Neural cell (in vitro differentiated cells): Measurements from ENCODE around the gene SEC14L6.

Source experiments
- CTCF ChIP-seq: fragments of 450-650 bp; IDR thresholded peaks from 2 replicates; pipeline ENCODE4 v1.5.1; 2014; ENCODE audit warnings: antibody characterized with exemption, mild to moderate bottlenecking, moderate library complexity; ENCODE audit not compliant: poor library complexity, severe bottlenecking
- EP300 ChIP-seq: fragments of 450-650 bp; conservative IDR thresholded peaks from 2 replicates; pipeline ENCODE4 v1.6.1; 2014; ENCODE audit warnings: antibody characterized with exemption, mild to moderate bottlenecking, moderate library complexity; ENCODE audit not compliant: poor library complexity, severe bottlenecking
- MXI1 ChIP-seq: fragments of 450-650 bp; conservative IDR thresholded peaks from 2 replicates; pipeline ENCODE4 v1.6.1; 2014; ENCODE audit warnings: antibody characterized with exemption, mild to moderate bottlenecking; ENCODE audit not compliant: poor library complexity, severe bottlenecking

- TF ChIP-seq CTCF (no peak), MXI1 (no peak), EP300 (no peak)
Measured at GRCh38 chr22:30491381-30491780, 55.2 kb downstream of the SEC14L6 start.
